ENCODE results near the gene NAB2. TPM values are rescaled to one million over a fixed set of nuclear protein-coding genes. Genes with fewer than 3 reads are reported as not detected.

NAB2 gene
- total and polyA plus RNA-seq, 2 donors (not counting 3 experiments of a cell fraction or from before 2014, with no cell fraction given) = 14.6 to 15.9 TPM

DNA sequence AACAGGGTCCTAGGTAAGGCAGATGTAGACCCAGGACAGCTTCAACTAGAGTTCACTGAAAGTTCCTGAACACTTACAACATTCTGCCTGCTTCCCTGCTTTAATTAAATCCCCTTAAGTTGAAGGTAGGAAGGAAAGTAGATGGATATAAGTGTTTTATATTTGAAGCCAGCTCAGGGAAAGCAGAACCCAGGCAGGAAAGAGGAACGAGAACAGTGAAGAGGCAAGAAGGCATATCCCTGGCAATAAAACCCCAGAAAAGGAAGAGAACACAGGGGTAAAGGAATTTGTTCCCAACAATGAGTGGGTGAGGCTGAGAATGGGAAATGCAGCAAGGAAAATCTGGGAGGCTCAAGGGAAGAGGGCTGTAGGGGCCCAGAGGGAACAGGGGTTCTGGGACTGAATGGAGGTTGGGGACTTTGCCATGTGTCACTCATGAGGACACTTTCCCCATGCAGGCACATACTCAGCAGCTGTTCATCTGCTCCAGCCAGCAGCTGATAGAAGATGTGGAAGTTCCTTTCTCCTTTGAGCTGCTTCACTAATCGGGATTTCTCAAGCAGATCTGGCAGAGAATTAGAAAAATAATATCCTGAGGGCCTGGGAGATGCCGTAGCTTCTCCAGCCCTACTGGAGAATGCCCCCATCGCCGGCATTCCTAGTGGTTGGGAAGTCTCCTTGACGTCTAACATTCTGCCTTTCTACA lies 42.7 kb upstream of the NAB2 start:
- Histone ChIP-seq H3K79me2 (ENCODE audit: control insufficient read depth, insufficient read depth, low read length) (no peaks in the 10 kb centered on the region), H3K27ac (ENCODE audit: insufficient read depth, low read depth, low read length) (no peak overlapping the region), H3K27me3 (ENCODE audit: control insufficient read depth in 2 of 2, insufficient read depth in 2 of 2, low read length in 2 of 2) (peaks cover 12 to 17% of the 10 kb centered on the region in 2 experiments), H2AFZ (ENCODE audit: low read depth, low read length) (no peak overlapping the region), H3K4me1 (ENCODE audit: control insufficient read depth, extremely low read depth, insufficient read depth, low read length) (no peaks in the 10 kb centered on the region), H4K20me1 (replicated peaks; ENCODE audit: control insufficient read depth, extremely low read depth, insufficient read depth, low read length) (no peaks in the 10 kb centered on the region), H3K4me2 (ENCODE audit: insufficient read depth, low read length) (no peak overlapping the region), H3K9me3 (replicated peaks; ENCODE audit: control insufficient read depth, insufficient read depth, low read length) (no peaks in the 10 kb centered on the region), H3K4me3 (replicated peaks in 1 of 3; ENCODE audit: insufficient read depth in 1 of 3, low read depth in 1 of 3, low read length in 3 of 3) (no peak overlapping the region), H3K36me3 (ENCODE audit: control insufficient read depth in 2 of 2, extremely low read depth in 1 of 2, insufficient read depth in 2 of 2, low read length in 2 of 2) (no peaks in the 10 kb centered on the region), H3K9me1 (replicated peaks; ENCODE audit: control insufficient read depth, extremely low read depth, insufficient read depth, low read length) (no peaks in the 10 kb centered on the region), H3K9ac (replicated peaks; ENCODE audit: extremely low read depth, insufficient read depth, low read length) (no peak overlapping the region)
- DNase-seq (ENCODE audit: low read depth, low spot score) = no peak
- POLR2A ChIA-PET = no interaction called here
- CTCF ChIA-PET = interaction anchor here (0.7 kb wide), 1 partner anchor 78 kb away, joined by 3 read pairs; no protein-coding TSS in a partner anchor
- intact Hi-C loops (cut with micrococcal nuclease) (no loop called here), dilution Hi-C loops (cut with MboI; ENCODE audit: extremely low pct_ligation_motif_present, low sequenced_read_pairs) (no loop called here)
- no peak for FAIRE-seq
- no TSS peak for BruUV-seq (replicated peaks)
- TF ChIP-seq MAX (IDR thresholded peaks at IDR 0.05; ENCODE audit: insufficient read depth, insufficient read length) (no peak), GATA2 (IDR thresholded peaks at IDR 0.05; ENCODE audit: insufficient read depth, insufficient read length, low read depth, low read length) (no peak), JUN (IDR thresholded peaks at IDR 0.05; ENCODE audit: borderline replicate concordance, insufficient read depth, insufficient read length, low read depth) (no peak), MYC (IDR thresholded peaks at IDR 0.05; ENCODE audit: low read depth, low read length) (no peak), EZH2 (IDR thresholded peaks at IDR 0.05; ENCODE audit: borderline replicate concordance, low read depth, low read length, severe bottlenecking) (no peak), POLR2A (IDR thresholded peaks at IDR 0.05; ENCODE audit: low read depth, low read length) (no peak), FOS (IDR thresholded peaks at IDR 0.05; ENCODE audit: borderline replicate concordance, insufficient read depth, low read length) (no peak), POLR2AphosphoS5 (IDR thresholded peaks at IDR 0.05; ENCODE audit: insufficient read depth, low read depth, low read length) (no peak)
- TF ChIP-seq, protein P1, sequence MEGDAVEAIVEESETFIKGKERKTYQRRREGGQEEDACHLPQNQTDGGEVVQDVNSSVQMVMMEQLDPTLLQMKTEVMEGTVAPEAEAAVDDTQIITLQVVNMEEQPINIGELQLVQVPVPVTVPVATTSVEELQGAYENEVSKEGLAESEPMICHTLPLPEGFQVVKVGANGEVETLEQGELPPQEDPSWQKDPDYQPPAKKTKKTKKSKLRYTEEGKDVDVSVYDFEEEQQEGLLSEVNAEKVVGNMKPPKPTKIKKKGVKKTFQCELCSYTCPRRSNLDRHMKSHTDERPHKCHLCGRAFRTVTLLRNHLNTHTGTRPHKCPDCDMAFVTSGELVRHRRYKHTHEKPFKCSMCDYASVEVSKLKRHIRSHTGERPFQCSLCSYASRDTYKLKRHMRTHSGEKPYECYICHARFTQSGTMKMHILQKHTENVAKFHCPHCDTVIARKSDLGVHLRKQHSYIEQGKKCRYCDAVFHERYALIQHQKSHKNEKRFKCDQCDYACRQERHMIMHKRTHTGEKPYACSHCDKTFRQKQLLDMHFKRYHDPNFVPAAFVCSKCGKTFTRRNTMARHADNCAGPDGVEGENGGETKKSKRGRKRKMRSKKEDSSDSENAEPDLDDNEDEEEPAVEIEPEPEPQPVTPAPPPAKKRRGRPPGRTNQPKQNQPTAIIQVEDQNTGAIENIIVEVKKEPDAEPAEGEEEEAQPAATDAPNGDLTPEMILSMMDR (IDR thresholded peaks at IDR 0.05; ENCODE audit: extremely low read depth in 1 of 2, insufficient read depth in 1 of 2, low read depth in 1 of 2, low read length in 2 of 2) = no peak

Measured in endothelial cell of umbilical vein (primary cell).